ENCODE results near the gene ADSS1.
A peak's percentile ranks its signal among the peaks of the same experiment; 100 is the strongest.

ADSS1 gene

DNA sequence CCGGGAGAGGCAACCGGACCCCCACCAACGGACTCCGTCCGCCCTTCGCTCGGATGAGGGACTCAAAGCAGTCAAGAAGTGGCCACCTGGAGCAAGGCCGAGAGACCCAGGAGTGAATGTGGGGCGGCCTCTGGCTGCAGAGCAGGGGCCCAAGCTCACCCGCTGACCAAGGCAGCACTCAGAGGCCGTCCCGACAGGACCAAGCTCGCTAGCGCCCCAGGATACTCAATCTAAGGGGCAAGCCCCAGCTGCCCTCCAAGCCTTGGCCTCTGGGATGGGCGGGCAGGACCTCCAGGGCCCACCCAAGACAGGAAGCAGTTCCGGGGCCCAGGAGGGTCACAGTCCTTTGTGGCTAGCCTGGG lies 70.6 kb downstream of the ADSS1 start:
- H3K4me3 ChIP-seq (ENCODE audit: low read length) = peak overlapping the region; percentile 72
- H3K27ac ChIP-seq (ENCODE audit: low read length) = no peak overlapping the region
- H3K9me3 ChIP-seq (ENCODE audit: control insufficient read depth, low read depth, low read length) = no peaks in the 10 kb centered on the region
- H3K36me3 ChIP-seq (ENCODE audit: control insufficient read depth, low read depth, low read length) = peaks cover 10% of the 10 kb centered on the region
- H3K27me3 ChIP-seq (ENCODE audit: control insufficient read depth, insufficient read depth, low read length) = peaks cover 45% of the 10 kb centered on the region
- H3K4me1 ChIP-seq (ENCODE audit: control insufficient read depth, low read depth, low read length) = peaks cover 19% of the 10 kb centered on the region
- H3K9ac ChIP-seq (ENCODE audit: low read length) = peak overlapping the region; percentile 49

DNA sequence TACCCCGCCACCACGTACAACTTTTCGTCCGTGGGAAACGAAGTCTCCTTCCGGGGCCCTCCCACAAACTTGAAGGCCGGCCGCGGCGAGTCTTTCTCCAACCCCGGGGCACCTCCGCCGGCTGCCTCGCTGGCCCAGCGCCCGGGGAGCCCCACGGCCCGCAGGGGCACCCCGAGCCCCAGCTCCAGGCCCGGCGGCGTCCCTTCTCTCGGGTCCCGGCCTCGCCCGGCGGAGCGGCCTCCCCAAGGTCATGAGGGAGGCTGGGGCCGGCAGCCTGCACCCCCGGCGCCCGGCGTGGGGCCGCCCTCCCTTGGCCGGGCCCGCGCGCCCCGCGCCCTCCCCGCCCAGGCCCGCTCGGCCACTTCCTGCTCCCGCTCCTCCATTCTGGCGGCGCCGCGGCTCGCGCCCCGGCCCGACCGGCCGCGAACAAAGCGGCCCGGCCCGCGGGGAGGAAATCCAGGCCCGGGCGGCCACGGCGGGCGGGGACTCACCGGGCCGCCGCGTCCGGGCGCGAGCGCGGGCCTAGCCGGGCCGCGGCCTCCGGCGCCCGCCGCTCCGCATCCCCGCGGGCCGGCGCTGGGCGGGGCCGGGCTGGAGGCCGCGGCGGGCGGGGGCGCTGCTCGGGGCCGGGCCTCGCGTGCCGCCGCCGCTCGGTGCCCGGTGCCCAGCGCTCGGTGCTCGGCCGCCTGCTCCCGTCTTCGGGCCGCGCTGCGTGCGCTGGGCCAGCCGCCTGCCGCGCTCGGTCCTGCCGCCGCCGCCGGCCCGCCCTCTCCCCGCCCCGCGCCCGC lies 71.2 kb downstream of the ADSS1 start, which contains the start of gene AKT1:
Gene AKT1 (minus strand): TSS at position 756 of the 788 bp plus-strand sequence. CDS start 3,105 bp downstream, outside the sequence.
- Histone ChIP-seq H3K27me3 (ENCODE audit: control insufficient read depth, insufficient read depth, low read length) (peaks cover 49% of the 10 kb centered on the region), H3K27ac (ENCODE audit: low read length) (no peak within 1 kb of the TSS), H3K9me3 (ENCODE audit: control insufficient read depth, low read depth, low read length) (no peaks in the 10 kb centered on the region), H3K9ac (ENCODE audit: low read length) (peak within 1 kb of the TSS; percentile 49), H3K4me3 (ENCODE audit: low read length) (peak within 1 kb of the TSS; percentile 72), H3K36me3 (ENCODE audit: control insufficient read depth, low read depth, low read length) (peaks cover 6% of the 10 kb centered on the region), H3K4me1 (ENCODE audit: control insufficient read depth, low read depth, low read length) (peaks cover 19% of the 10 kb centered on the region)

DNA sequence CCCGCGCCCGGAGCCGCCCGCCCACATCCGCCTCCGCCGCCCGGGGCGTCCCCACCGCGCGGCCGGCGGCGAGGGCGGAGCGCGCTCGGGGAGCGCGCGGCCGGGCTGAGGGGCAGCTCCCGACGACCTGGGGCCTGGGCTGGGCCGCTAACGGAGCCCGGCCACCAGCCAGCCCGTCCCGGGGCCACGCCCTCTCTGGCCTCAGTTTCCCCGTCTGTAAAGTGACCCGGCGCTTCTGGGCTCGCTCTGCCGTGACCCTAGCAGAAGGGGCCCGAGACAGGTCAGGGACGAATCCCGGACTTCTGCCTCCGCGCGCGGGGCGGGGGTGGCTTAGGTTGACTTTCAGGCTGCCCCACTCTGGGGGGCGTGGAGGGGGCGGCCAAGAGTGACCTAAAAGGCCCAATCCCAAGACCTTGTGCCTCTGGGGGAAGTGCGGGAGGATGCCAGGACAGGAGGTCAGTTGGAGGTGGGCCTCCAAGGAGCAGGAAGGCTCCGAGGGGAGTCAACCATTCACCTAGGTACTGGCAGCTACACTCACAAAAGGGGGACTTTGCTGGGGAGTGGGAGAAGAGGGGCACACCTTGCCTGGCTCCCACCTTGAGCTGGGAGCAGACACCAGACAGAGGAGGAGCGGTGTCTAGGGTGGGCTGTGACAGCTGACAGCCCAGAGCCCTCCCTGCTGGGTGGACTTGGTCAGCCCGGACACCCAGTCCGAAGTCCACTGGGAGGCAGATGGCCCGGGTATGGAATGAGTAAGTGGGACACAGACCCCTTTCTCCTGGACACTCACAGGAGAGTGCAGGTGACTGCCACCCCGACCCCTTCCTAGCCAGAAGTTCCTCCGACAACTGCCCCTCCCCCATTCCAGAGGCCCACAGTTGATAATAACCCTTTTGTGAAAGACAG lies 72.0 kb downstream of the ADSS1 start:
- no peak overlapping the region for H3K27ac ChIP-seq (ENCODE audit: low read length)
- peaks cover 19% of the 10 kb centered on the region for H3K4me1 ChIP-seq (ENCODE audit: control insufficient read depth, low read depth, low read length)
- H3K9me3 ChIP-seq (ENCODE audit: control insufficient read depth, low read depth, low read length) = no peaks in the 10 kb centered on the region
- peaks cover 6% of the 10 kb centered on the region for H3K36me3 ChIP-seq (ENCODE audit: control insufficient read depth, low read depth, low read length)
- peaks cover 52% of the 10 kb centered on the region for H3K27me3 ChIP-seq (ENCODE audit: control insufficient read depth, insufficient read depth, low read length)
- H3K9ac ChIP-seq (ENCODE audit: low read length) = no peak overlapping the region
- H3K4me3 ChIP-seq (ENCODE audit: low read length) = peak overlapping the region; percentile 57

DNA sequence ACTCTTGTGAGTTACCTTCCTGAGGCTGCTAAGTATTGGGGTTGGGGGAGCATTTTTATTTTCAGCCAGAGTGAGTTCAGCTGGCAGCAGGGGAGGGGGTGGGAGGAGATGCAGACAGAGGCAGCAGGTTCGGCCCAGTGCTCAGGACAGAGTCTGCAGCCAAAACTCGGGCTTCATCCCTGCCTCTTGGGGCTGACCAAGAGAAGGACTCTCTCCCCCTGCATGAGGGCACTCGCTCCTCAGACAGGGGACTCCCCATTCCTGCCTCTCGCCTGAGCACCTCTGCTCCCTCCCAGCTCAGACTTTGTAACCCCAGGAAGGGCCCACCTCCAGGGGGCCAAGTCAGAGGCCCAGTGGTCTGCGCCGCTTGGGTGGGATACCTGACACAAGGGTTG lies 72.7 kb downstream of the ADSS1 start:
- Histone ChIP-seq H3K4me1 (ENCODE audit: control insufficient read depth, low read depth, low read length) (peaks cover 19% of the 10 kb centered on the region), H3K36me3 (ENCODE audit: control insufficient read depth, low read depth, low read length) (peaks cover 1% of the 10 kb centered on the region), H3K9me3 (ENCODE audit: control insufficient read depth, low read depth, low read length) (no peaks in the 10 kb centered on the region), H3K27me3 (ENCODE audit: control insufficient read depth, insufficient read depth, low read length) (peaks cover 58% of the 10 kb centered on the region), H3K9ac (ENCODE audit: low read length) (no peak overlapping the region), H3K27ac (ENCODE audit: low read length) (no peak overlapping the region), H3K4me3 (ENCODE audit: low read length) (peak overlapping the region; percentile 57)
